ENCODE measurements around the gene TMEM207. TPM values are rescaled to one million over a fixed set of nuclear protein-coding genes. Genes with fewer than 3 reads are reported as not detected.

TMEM207 gene
- total RNA-seq, 1 experiment from 2014 or later: 0.21 TPM

GRCh38 chr3:190456770-190457169 lies 7.1 kb upstream of the TMEM207 start:
- in situ Hi-C loops (cut with HindIII; ENCODE audit: low pct_unique_long_range_greater_than_20kb, low sequenced_read_pairs): loop anchor here (25.0 kb wide), 2 partner anchors 94 to 244 kb away; no protein-coding TSS in a partner anchor
- DNase-seq (ENCODE audit: low read depth, low spot score): no peak

- DNase-seq (ENCODE audit: low read depth, low spot score): no peak
- in situ Hi-C loops (cut with HindIII; ENCODE audit: low pct_unique_long_range_greater_than_20kb, low sequenced_read_pairs): loop anchor here (25.0 kb wide), 2 partner anchors 94 to 244 kb away; no protein-coding TSS in a partner anchor
Observed at GRCh38 chr3:190455828-190456227, 6.1 kb upstream of the TMEM207 start.

- no peak for DNase-seq (ENCODE audit: low read depth, low spot score)
- in situ Hi-C loops (cut with HindIII; ENCODE audit: low pct_unique_long_range_greater_than_20kb, low sequenced_read_pairs): no loop called here
Observed at GRCh38 chr3:190448256-190448655, 1.4 kb downstream of the TMEM207 start.

DNA sequence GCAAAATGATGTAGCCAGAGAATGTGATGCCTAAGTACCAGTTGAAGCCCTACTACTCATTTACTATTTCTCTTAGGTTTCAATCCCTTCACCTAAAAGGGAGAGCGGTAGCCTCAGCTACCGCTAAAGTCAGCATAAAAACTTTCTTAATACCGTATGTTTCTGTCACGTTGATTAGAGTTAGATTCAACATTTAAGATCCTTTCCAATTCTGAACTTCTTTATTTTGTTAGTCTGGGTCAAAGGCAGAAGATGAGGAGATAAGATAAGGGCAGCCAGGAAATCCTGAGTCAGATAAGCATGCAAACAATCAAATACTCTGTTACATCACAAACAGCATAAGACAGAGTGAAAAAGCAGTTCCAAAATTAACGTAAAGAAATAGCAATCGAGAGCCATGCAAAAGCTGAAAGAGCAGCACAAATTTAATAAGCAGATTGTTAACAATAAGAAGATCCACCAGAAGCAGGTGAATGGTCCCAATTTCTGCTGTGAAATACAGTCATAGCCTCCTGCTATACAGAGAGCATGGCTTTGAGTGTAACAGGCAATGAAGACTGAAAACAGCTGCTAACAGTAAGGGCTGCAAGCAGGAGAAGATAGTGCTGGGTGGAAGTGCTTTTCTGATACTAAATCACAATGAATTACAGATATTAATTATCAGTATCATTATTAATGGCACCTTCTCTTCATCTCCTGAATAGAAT lies 3.0 kb downstream of the TMEM207 start:
- in situ Hi-C loops (cut with HindIII; ENCODE audit: low pct_unique_long_range_greater_than_20kb, low sequenced_read_pairs): no loop called here
- no peak for DNase-seq (ENCODE audit: low read depth, low spot score)

DNA sequence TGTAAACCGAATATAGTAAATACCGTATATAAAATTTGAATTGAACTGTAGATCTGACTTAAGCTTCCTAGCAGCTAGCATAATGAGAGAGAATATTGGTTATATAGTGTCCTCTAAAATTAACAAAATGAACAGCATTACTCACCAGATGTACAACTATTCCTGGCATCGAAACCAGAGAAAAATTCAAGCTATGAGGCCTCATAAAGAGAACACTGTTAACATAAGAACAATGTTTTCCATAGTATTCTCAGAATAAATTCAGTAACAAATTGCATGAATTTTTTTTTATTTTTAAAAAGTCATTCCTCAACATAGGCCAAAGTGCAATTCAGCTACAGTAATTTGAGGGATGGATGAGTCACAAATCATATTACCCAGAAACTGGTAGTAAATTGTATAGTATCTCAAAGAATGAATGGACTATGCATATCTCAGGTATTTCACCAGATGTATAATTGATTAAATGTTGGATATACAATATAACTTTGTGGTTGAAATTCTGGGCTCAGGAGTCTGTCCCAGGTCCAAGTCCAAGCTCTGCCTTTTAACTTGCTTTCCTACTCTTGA lies 5.0 kb downstream of the TMEM207 start:
- in situ Hi-C loops (cut with HindIII; ENCODE audit: low pct_unique_long_range_greater_than_20kb, low sequenced_read_pairs): no loop called here
- DNase-seq (ENCODE audit: low read depth, low spot score): peak; percentile 77

DNA sequence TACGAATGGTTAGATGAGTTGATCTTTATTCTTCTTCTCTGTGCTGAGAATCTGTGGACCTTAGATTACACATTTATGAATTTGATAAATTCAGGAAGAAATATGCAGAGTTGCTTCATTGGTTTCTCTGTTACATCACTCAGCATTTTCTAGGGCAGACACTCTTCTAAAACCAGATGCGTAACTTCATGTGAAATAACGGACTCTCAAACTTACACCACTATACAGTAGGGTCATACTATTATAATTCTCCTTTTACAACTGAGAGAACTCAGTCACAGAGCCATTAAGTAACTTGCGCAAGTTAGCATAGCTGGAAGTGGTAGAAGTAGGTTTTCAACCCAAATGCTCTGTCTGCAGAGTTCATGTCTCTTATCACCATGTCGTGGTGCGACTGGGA lies 5.7 kb downstream of the TMEM207 start:
- DNase-seq (ENCODE audit: low read depth, low spot score): peak; percentile 58
- in situ Hi-C loops (cut with HindIII; ENCODE audit: low pct_unique_long_range_greater_than_20kb, low sequenced_read_pairs): no loop called here

DNA sequence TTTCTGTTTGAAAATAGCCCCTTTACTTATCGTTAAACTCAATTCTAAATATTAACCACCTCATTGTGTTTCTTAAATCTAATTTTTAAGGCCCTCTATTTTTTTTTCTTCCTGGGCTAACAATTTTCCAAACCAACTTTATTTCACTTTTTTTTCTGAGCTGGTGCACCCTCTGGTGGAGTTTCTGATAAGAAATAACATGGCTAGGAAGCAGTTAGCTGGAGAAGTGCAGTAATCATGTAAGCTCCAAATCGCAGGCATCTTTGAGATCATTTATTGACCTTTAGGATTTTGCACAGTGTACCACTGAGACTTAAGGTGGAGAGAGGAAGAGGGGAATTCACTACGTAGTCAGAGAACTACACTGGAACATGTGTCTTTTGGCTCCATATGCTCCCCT lies 6.4 kb downstream of the TMEM207 start:
- in situ Hi-C loops (cut with HindIII; ENCODE audit: low pct_unique_long_range_greater_than_20kb, low sequenced_read_pairs): no loop called here

DNA sequence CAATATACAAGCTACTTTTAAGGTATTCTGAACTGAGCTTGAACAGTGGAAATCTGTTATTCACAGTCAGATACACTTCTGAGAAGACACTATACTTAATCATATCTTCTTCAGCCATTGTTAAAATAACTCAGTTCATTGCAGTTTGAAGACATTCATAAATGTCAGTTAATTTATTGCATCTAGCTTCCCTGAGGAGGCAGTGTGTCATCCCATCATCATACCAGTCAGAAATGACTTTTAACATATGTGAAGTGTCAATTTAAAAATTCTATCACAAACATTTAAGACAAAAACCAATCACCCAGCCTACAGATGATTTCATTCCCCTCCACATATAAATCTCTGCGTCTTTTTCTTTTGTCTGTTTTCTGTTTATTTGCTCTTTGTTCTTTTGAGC lies 7.5 kb downstream of the TMEM207 start:
- in situ Hi-C loops (cut with HindIII; ENCODE audit: low pct_unique_long_range_greater_than_20kb, low sequenced_read_pairs): no loop called here
- DNase-seq (ENCODE audit: low read depth, low spot score): no peak

More for the DNA sequence above, 6.4 kb downstream of the TMEM207 start:
- DNase-seq (ENCODE audit: low read depth, low spot score): peak; percentile 76

- DNase-seq (ENCODE audit: low read depth, low spot score): no peak
- in situ Hi-C loops (cut with HindIII; ENCODE audit: low pct_unique_long_range_greater_than_20kb, low sequenced_read_pairs): no loop called here
Observed at GRCh38 chr3:190436331-190436730, 13.4 kb downstream of the TMEM207 start.

- DNase-seq (ENCODE audit: low read depth, low spot score): no peak
- in situ Hi-C loops (cut with HindIII; ENCODE audit: low pct_unique_long_range_greater_than_20kb, low sequenced_read_pairs): no loop called here
Observed at GRCh38 chr3:190435618-190436017, 14.1 kb downstream of the TMEM207 start.

DNA sequence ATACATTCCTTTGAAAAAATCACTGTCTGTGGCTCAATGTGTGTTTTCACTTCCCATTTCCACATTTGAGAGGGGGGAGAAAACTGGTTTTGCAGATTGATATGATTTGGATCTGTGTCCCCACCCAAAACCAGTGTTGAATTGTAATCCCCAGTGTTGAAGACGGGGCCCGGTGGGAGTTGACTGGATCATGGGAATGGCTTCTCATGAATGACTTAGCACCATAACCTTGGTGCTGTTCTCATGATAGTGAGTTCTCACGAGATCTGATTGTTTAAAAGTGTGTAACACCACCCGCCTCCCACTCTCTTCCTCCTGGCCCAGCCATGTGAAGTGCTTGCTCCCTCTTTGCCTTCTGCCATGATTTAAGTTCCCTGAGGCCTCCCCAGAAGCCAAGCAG lies 16.1 kb downstream of the TMEM207 start:
- in situ Hi-C loops (cut with HindIII; ENCODE audit: low pct_unique_long_range_greater_than_20kb, low sequenced_read_pairs): no loop called here
- no peak for DNase-seq (ENCODE audit: low read depth, low spot score)

- in situ Hi-C loops (cut with HindIII; ENCODE audit: low pct_unique_long_range_greater_than_20kb, low sequenced_read_pairs): no loop called here
- DNase-seq (ENCODE audit: low read depth, low spot score): no peak
Observed at GRCh38 chr3:190432216-190432615, 17.5 kb downstream of the TMEM207 start.

- in situ Hi-C loops (cut with HindIII; ENCODE audit: low pct_unique_long_range_greater_than_20kb, low sequenced_read_pairs): no loop called here
- DNase-seq (ENCODE audit: low read depth, low spot score): no peak
Observed at GRCh38 chr3:190430906-190431305, 18.8 kb downstream of the TMEM207 start.

GRCh38 chr3:190429681-190430080 lies 20.0 kb downstream of the TMEM207 start:
- no peak for DNase-seq (ENCODE audit: low read depth, low spot score)
- in situ Hi-C loops (cut with HindIII; ENCODE audit: low pct_unique_long_range_greater_than_20kb, low sequenced_read_pairs): no loop called here

DNA sequence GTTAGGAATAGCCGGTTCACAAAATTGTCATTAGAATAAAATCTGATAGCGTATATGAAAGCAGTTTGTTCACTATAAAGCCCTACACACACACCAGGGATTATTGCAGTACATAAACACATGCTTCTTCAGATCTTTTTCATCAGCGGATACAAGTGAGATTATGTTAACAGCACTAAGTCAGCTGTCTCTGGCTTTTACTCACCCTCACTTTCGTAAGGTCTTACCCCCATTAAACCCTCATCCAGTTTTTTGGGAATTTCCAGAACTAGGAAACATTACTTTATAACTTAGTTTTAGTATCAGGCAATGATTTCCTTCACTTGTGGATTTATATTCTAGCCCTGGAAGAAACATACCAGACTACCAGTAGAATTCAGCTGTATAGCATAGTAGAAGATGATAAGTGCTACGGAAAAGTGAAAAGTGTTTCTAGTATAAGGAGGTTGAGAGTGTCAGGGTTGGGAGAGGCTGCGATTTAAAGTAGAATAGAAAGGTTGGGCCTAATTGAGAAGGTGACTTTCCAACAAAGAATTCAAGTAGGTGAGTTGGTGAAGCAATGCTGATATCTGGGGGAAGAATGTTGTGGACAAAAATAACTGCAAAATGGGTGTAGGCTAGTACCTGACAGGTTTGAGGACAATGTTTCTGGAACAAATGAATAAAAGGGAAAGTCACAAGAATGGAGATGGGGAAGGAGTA lies 22.7 kb downstream of the TMEM207 start:
- in situ Hi-C loops (cut with HindIII; ENCODE audit: low pct_unique_long_range_greater_than_20kb, low sequenced_read_pairs): no loop called here
- no peak for DNase-seq (ENCODE audit: low read depth, low spot score)

DNA sequence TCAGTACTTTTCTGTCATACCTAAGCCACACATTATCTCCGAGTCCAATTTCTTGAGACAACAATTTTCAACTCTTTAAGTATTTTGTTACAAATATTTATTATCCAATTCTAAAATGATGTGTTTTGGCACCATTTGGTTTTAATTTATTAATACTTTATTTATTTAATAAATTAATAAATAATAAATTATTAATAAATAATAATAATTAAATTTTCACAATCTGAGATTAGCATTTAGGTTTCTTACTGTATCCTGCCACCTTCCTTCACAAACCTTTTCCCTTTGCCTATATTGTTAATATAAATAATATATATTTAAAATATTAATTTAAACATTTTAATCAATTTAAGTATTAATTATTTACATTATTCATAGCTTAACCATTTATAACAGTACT lies 23.9 kb downstream of the TMEM207 start:
- in situ Hi-C loops (cut with HindIII; ENCODE audit: low pct_unique_long_range_greater_than_20kb, low sequenced_read_pairs): no loop called here
- DNase-seq (ENCODE audit: low read depth, low spot score): no peak

DNA sequence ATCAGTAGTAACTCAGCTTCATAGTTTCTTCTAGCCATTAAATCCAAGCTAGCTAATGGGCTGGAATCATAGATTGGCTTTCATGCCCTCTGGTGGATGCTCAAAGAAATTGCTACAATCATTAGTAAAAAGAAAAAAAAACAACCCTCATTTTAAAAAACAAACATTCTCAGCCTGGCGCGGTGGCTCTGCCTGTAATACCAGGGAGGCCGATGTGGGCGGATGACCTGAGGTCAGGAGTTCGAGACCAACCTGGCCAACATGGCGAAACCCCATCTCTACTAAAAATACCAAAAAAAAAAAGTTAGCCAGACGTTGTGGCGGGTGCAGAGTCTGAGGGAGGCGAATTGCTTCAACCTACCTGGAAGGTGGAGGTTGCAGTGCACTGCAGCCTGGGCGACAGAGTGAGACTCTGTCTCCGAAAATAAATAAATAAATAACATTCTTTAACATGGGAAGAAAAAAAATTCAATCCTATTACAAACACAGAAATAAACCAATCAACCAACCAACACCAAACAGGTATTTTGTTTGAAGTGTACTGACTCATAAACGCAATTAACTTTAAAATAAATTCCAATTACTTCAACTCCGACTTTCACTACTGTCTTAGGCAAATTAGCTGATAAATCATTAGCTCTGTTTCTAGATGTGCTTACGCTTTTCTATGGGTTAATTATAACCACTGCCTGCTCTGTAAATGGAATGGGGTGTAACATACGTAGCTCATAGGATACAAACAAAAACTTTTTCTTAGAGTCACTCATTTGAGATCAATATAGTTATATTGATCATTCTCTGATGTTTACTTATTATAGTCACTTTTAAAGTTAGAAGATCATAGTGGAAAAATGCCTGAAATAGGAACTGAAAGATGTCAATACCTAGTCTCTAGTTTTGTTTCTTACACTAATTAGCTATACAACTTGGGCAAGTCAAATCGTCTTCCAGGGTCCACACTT lies 24.9 kb downstream of the TMEM207 start:
- in situ Hi-C loops (cut with HindIII; ENCODE audit: low pct_unique_long_range_greater_than_20kb, low sequenced_read_pairs): no loop called here
- peak; percentile 90 for DNase-seq (ENCODE audit: low read depth, low spot score)

DNA sequence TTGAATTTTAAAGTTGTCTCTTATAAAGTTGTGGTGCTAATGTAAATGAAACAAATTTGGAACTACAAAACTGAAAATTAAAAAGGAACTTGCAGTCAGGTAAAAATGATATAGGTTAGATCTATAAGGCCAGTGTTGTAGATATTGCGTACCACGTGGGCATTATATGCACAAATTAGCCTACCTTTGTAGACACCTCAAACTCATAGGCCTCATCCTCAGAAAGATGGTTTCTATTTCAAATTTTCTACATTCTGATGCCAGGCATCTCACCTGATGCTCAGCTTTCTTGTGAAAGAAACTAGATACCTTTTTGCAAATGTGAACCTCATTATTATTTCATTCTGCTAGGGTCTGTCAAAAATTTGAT lies 25.6 kb downstream of the TMEM207 start:
- no peak for DNase-seq (ENCODE audit: low read depth, low spot score)
- in situ Hi-C loops (cut with HindIII; ENCODE audit: low pct_unique_long_range_greater_than_20kb, low sequenced_read_pairs): no loop called here

All from SK-MEL-5 (cell line).